Gastroesophageal sphincter (tissue), 3 donors: ENCODE results near the gene MINDY3.

ENCODE experiments used
- CTCF ChIP-seq, 4 experiments: fragments of 200-600 bp in 2 of 4; fragments of 450-650 bp in 2 of 4; sonication (generic) in 1 of 4; IDR thresholded peaks; one replicate each; pipeline ENCODE4 v1.5.1; 2017 to 2019; ENCODE audit warnings: antibody characterized with exemption in 4 of 4, mild to moderate bottlenecking in 2 of 4, moderate library complexity in 2 of 4
- POLR2A ChIP-seq, 2 donors: fragments of 450-650 bp; IDR thresholded peaks; one replicate each; pipeline ENCODE4 v1.6.1; 2017; ENCODE audit warnings: antibody characterized with exemption in 2 of 2, mild to moderate bottlenecking in 2 of 2, moderate library complexity in 1 of 2

- no peak for TF ChIP-seq CTCF (IDR thresholded peaks at IDR 0.05)
- no peak for TF ChIP-seq POLR2A (IDR thresholded peaks at IDR 0.05)
Measured at GRCh38 chr10:15783941-15784636, 76.2 kb downstream of the MINDY3 start.
